Adipocyte (in vitro differentiated cells): Measurements from ENCODE around the gene TRERF1.

Experiments
- DNase-seq: peaks from one replicate; pipeline ENCODE4 v3.0.0-alpha.2; 2015; ENCODE audit warnings: low read depth
- H3K27me3 ChIP-seq: replicated peaks from 2 replicates; pipeline ENCODE4 v1.7.0; 2013; ENCODE audit warnings: mild to moderate bottlenecking, low read length, moderate library complexity; ENCODE audit not compliant: control insufficient read depth, insufficient read depth
- H3K36me3 ChIP-seq: 2 replicates; pipeline ENCODE4 v1.7.0; 2013; ENCODE audit warnings: low read length, mild to moderate bottlenecking, moderate library complexity; ENCODE audit not compliant: control insufficient read depth, insufficient read depth, severe bottlenecking
- H3K4me1 ChIP-seq: 2 replicates; pipeline ENCODE4 v1.7.0; 2013; ENCODE audit warnings: mild to moderate bottlenecking, low read length, moderate library complexity; ENCODE audit not compliant: control insufficient read depth, insufficient read depth
- H3K4me3 ChIP-seq: 2 replicates; pipeline ENCODE4 v1.7.0; 2013; ENCODE audit warnings: mild to moderate bottlenecking, low read length, moderate library complexity
- H3K9ac ChIP-seq: 2 replicates; pipeline ENCODE4 v1.7.0; 2013; ENCODE audit warnings: mild to moderate bottlenecking, low read length, moderate library complexity
- H3K9me3 ChIP-seq: 2 replicates; pipeline ENCODE4 v1.7.0; 2013; ENCODE audit warnings: mild to moderate bottlenecking, low read length, moderate library complexity; ENCODE audit not compliant: control insufficient read depth

Gene TRERF1

DNA sequence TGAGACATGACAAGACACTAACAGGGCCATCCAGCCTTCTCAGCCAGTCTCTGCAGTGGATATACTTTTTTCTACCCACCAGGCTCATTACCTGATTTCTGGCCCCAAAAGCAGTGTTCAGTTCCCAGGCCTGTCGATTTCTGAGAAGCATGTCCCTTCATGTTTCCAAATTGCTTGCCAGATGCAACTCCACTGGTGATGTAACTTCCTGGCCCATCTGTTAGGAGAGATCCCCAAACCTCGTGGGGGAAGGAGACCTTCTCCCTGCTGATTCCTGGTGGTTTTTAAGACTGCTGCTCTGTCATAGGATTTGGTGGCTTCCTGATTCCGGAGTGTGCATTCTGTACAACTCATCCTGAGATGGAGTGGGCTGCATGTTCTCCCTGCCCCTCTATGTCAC is 202.4 kb downstream of the TRERF1 start:
- Histone ChIP-seq H3K4me3 (no peak overlapping the region), H3K27me3 (no peaks in the 10 kb centered on the region), H3K9ac (no peak overlapping the region), H3K4me1 (peaks cover 40% of the 10 kb centered on the region), H3K36me3 (peaks cover under 1% of the 10 kb centered on the region), H3K9me3 (no peaks in the 10 kb centered on the region)
- DNase-seq, result no peak

DNA sequence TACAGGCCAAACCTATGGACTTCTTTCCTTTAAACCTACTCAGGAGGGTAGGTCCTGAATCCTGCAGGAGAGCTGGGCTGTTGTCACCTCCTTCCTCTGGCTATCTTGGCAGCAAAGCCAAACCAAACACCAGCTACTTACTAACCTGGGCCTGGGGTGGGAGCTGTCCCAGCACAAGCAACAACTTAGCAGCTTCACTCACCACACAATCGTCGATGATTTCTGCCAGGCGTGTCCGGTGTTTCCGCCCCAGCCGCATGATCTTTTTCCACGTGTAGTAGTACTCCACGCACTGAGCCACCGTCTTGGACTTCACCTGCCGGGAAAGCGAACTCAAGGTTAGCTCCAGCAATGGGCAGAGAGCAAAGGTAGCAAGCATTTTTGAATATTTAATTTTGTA is 208.7 kb downstream of the TRERF1 start:
- Histone ChIP-seq H3K36me3 (peaks cover 12% of the 10 kb centered on the region), H3K27me3 (no peaks in the 10 kb centered on the region), H3K4me1 (peaks cover 24% of the 10 kb centered on the region), H3K4me3 (no peak overlapping the region), H3K9me3 (no peaks in the 10 kb centered on the region), H3K9ac (no peak overlapping the region)
- DNase-seq, result no peak

GRCh38 chr6:42241915-42242314 is 209.8 kb downstream of the TRERF1 start:
- peaks cover 12% of the 10 kb centered on the region for H3K36me3 ChIP-seq
- no peak overlapping the region for H3K4me3 ChIP-seq
- H3K9ac ChIP-seq, result no peak overlapping the region
- H3K27me3 ChIP-seq, result no peaks in the 10 kb centered on the region
- no peaks in the 10 kb centered on the region for H3K9me3 ChIP-seq
- peaks cover 31% of the 10 kb centered on the region for H3K4me1 ChIP-seq
- no peak for DNase-seq

DNA sequence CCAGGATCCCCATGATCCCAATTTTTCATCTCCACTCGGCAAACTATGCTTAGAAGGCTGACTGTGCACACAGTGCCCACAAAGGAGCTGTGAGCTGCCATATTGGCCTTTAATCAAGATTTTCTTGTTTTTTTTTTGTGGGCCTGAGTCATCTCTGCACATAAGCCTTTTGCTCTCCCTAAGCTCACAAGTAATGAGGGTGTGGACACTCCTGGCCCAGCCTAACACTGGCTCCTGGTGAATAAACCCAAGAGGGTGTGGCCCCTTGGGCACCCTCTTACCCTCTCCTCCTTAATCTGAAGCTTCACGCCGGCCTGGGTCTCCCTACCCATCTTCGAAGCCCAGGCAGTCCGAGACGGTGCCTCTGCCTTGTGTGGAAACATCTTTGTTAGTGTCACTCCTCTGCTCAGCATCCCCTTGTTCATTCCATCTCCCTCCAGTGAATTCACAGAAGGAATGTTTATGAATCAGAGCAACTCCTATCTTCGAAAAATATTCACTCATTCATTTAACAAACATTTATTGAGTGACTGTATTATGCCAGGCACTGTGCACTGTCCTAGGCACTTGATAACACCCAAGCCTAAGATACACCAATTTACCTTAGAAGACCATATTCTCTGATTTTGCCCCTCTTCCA is 211.9 kb downstream of the TRERF1 start:
- DNase-seq, result peak; percentile 40
- H3K4me3 ChIP-seq, result no peak overlapping the region
- peaks cover 32% of the 10 kb centered on the region for H3K4me1 ChIP-seq
- peaks cover 16% of the 10 kb centered on the region for H3K36me3 ChIP-seq
- no peaks in the 10 kb centered on the region for H3K9me3 ChIP-seq
- H3K9ac ChIP-seq, result peak overlapping the region; percentile 0
- no peaks in the 10 kb centered on the region for H3K27me3 ChIP-seq

DNA sequence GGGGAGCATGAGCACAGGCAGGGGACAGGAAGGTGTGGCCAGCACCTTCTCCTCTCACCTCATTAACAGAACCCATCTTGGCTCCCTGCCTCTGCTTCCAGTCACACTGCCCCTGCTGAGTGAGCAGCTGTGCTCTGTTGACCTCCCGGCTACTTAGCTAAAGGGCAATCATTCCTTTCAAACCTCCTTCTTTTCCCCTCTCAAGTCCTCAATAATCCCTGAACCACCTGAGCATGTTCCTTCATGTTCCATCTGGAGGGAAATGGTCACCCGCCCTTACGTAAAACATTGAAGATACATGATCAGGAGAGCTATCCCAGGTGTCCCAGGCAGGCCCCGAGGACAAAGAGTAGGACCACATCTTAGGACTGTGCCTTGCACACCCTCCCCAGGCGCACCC is 212.4 kb downstream of the TRERF1 start:
- Histone ChIP-seq H3K27me3 (no peaks in the 10 kb centered on the region), H3K4me1 (peaks cover 32% of the 10 kb centered on the region)
- DNase-seq, result no peak

DNA sequence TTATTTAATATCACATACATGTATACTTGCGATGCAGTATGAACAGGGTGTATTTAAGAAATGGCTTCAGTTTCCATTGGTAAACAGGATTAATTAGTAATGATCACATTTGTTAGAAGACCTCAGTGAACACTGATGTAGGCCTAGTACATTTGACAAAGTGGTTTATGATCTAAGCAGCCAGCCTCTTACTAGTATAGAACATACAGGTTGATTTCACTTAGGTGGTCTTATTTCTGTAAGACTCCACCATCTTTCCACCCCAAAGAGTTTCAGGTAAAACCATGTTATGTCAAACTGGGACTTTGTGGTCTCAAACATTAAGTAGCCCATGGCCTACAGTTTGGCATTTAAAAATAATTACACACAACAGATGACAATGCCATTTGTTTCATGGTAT is 213.9 kb downstream of the TRERF1 start:
- Histone ChIP-seq H3K9me3 (no peaks in the 10 kb centered on the region), H3K9ac (no peak overlapping the region), H3K36me3 (peaks cover 12% of the 10 kb centered on the region), H3K4me1 (peaks cover 32% of the 10 kb centered on the region), H3K27me3 (no peaks in the 10 kb centered on the region), H3K4me3 (no peak overlapping the region)
- DNase-seq, result no peak

More for the DNA sequence above, 212.4 kb downstream of the TRERF1 start:
- Histone ChIP-seq H3K9ac (peak overlapping the region; percentile 0), H3K36me3 (peaks cover 16% of the 10 kb centered on the region), H3K4me3 (peak overlapping the region; percentile 49), H3K9me3 (no peaks in the 10 kb centered on the region)

GRCh38 chr6:42236682-42237473 is 214.8 kb downstream of the TRERF1 start:
- H3K9me3 ChIP-seq, result no peaks in the 10 kb centered on the region
- H3K36me3 ChIP-seq, result peaks cover 4% of the 10 kb centered on the region
- H3K9ac ChIP-seq, result no peak overlapping the region
- peaks cover 32% of the 10 kb centered on the region for H3K4me1 ChIP-seq
- DNase-seq, result no peak
- no peaks in the 10 kb centered on the region for H3K27me3 ChIP-seq
- no peak overlapping the region for H3K4me3 ChIP-seq

- no peak for DNase-seq
- Histone ChIP-seq H3K36me3 (peaks cover 4% of the 10 kb centered on the region), H3K9me3 (no peaks in the 10 kb centered on the region), H3K4me3 (no peak overlapping the region), H3K9ac (no peak overlapping the region), H3K4me1 (peaks cover 32% of the 10 kb centered on the region), H3K27me3 (no peaks in the 10 kb centered on the region)
Observed at GRCh38 chr6:42236030-42236429, 215.7 kb downstream of the TRERF1 start.

GRCh38 chr6:42232035-42232434 is 219.7 kb downstream of the TRERF1 start:
- H3K9ac ChIP-seq, result no peak overlapping the region
- H3K36me3 ChIP-seq, result peaks cover 4% of the 10 kb centered on the region
- no peak for DNase-seq
- no peaks in the 10 kb centered on the region for H3K9me3 ChIP-seq
- H3K4me3 ChIP-seq, result no peak overlapping the region
- no peaks in the 10 kb centered on the region for H3K27me3 ChIP-seq
- peaks cover 8% of the 10 kb centered on the region for H3K4me1 ChIP-seq

GRCh38 chr6:42230345-42231321 is 221.1 kb downstream of the TRERF1 start:
- Histone ChIP-seq H3K36me3 (peaks cover 1% of the 10 kb centered on the region), H3K9me3 (no peaks in the 10 kb centered on the region), H3K4me3 (no peak overlapping the region), H3K9ac (no peak overlapping the region), H3K4me1 (peaks cover 16% of the 10 kb centered on the region), H3K27me3 (no peaks in the 10 kb centered on the region)
- no peak for DNase-seq
